ENCODE results near the gene PPP1R14C.

The PPP1R14C gene

DNA sequence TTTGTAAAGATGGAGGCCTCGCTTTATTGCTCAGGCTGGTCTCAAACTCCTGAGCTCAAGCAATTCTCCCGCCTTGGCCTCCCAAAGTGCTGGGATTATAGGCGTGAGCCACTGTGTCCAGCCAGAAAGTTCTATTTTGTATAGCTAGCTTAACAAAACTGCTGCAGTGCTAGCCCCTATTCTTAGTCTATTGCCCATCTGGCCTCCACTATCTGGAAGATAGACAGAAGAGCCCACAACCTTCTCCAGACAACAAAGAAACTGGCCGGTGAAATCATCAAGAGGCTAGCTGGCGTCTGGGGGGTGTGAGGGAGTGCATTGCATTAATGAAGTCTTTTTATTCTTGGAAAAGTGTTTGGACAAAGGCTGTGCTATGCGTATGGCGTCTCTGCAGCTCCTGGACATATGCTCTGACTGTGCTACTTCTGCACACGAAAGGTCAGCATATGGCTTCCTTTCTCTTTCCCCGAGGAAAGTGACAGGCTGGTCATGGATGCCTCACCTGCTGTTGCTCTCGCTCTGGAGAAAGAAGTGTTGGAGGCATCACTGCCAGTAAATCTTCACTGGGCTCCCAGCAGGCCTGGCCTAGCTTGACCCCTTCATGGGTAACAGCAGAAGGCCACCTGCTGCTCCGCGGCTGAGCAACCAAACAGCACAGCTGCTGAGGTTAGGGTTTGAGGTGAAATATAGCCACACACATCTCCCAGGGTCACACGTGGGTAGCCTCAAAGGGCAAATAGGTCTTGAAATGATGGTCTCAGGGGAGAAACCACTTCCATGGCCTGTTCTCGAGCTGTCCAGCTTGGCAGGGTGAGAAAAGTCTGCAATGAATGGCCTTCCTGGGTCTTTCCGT is 130.8 kb downstream of the PPP1R14C start:
- TF ChIP-seq TCF12 (IDR thresholded peaks at IDR 0.05; ENCODE audit: low read depth) (no peak), CEBPB (IDR thresholded peaks at IDR 0.05) (no peak), EGR1 (IDR thresholded peaks at IDR 0.05) (no peak), RAD21 (IDR thresholded peaks at IDR 0.05; ENCODE audit: low read depth) (no peak), EP300 (IDR thresholded peaks at IDR 0.05; ENCODE audit: borderline replicate concordance) (no peak), YY1 (IDR thresholded peaks at IDR 0.05; ENCODE audit: low read depth) (no peak), ZBTB7A (IDR thresholded peaks at IDR 0.05; ENCODE audit: low read depth) (no peak), NFIC (IDR thresholded peaks at IDR 0.05) (no peak), TEAD4 (IDR thresholded peaks at IDR 0.05) (no peak), TAF1 (IDR thresholded peaks at IDR 0.05; ENCODE audit: low read depth) (no peak), CREB1 (IDR thresholded peaks at IDR 0.05; ENCODE audit: low read depth) (no peak), FOXM1 (IDR thresholded peaks at IDR 0.05; ENCODE audit: borderline replicate concordance, low read depth) (no peak)
- TF ChIP-seq, protein P1, sequence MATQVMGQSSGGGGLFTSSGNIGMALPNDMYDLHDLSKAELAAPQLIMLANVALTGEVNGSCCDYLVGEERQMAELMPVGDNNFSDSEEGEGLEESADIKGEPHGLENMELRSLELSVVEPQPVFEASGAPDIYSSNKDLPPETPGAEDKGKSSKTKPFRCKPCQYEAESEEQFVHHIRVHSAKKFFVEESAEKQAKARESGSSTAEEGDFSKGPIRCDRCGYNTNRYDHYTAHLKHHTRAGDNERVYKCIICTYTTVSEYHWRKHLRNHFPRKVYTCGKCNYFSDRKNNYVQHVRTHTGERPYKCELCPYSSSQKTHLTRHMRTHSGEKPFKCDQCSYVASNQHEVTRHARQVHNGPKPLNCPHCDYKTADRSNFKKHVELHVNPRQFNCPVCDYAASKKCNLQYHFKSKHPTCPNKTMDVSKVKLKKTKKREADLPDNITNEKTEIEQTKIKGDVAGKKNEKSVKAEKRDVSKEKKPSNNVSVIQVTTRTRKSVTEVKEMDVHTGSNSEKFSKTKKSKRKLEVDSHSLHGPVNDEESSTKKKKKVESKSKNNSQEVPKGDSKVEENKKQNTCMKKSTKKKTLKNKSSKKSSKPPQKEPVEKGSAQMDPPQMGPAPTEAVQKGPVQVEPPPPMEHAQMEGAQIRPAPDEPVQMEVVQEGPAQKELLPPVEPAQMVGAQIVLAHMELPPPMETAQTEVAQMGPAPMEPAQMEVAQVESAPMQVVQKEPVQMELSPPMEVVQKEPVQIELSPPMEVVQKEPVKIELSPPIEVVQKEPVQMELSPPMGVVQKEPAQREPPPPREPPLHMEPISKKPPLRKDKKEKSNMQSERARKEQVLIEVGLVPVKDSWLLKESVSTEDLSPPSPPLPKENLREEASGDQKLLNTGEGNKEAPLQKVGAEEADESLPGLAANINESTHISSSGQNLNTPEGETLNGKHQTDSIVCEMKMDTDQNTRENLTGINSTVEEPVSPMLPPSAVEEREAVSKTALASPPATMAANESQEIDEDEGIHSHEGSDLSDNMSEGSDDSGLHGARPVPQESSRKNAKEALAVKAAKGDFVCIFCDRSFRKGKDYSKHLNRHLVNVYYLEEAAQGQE (IDR thresholded peaks at IDR 0.05; ENCODE audit: low read depth), result no peak
- TF ChIP-seq, protein P2, sequence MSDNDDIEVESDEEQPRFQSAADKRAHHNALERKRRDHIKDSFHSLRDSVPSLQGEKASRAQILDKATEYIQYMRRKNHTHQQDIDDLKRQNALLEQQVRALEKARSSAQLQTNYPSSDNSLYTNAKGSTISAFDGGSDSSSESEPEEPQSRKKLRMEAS (IDR thresholded peaks at IDR 0.05), result no peak
- TF ChIP-seq, protein P3, sequence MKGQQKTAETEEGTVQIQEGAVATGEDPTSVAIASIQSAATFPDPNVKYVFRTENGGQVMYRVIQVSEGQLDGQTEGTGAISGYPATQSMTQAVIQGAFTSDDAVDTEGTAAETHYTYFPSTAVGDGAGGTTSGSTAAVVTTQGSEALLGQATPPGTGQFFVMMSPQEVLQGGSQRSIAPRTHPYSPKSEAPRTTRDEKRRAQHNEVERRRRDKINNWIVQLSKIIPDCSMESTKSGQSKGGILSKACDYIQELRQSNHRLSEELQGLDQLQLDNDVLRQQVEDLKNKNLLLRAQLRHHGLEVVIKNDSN (IDR thresholded peaks at IDR 0.05), result no peak

- no peak for TF ChIP-seq TEAD4 (IDR thresholded peaks at IDR 0.05)
- TF ChIP-seq NFIC (IDR thresholded peaks at IDR 0.05), result no peak
- TF ChIP-seq TAF1 (IDR thresholded peaks at IDR 0.05; ENCODE audit: low read depth), result no peak
- no peak for TF ChIP-seq EGR1 (IDR thresholded peaks at IDR 0.05)
- TF ChIP-seq, protein P3 (IDR thresholded peaks at IDR 0.05), result no peak
- TF ChIP-seq FOXM1 (IDR thresholded peaks at IDR 0.05; ENCODE audit: borderline replicate concordance, low read depth), result no peak
- TF ChIP-seq, protein P1 (IDR thresholded peaks at IDR 0.05; ENCODE audit: low read depth), result no peak
- TF ChIP-seq CEBPB (IDR thresholded peaks at IDR 0.05), result no peak
- TF ChIP-seq YY1 (IDR thresholded peaks at IDR 0.05; ENCODE audit: low read depth), result no peak
- TF ChIP-seq, protein P2 (IDR thresholded peaks at IDR 0.05), result no peak
- TF ChIP-seq CREB1 (IDR thresholded peaks at IDR 0.05; ENCODE audit: low read depth), result no peak
- TF ChIP-seq RAD21 (IDR thresholded peaks at IDR 0.05; ENCODE audit: low read depth), result no peak
- TF ChIP-seq ZBTB7A (IDR thresholded peaks at IDR 0.05; ENCODE audit: low read depth), result no peak
- TF ChIP-seq TCF12 (IDR thresholded peaks at IDR 0.05; ENCODE audit: low read depth), result no peak
- no peak for TF ChIP-seq EP300 (IDR thresholded peaks at IDR 0.05; ENCODE audit: borderline replicate concordance)
Observed at GRCh38 chr6:150275489-150275888, 132.6 kb downstream of the PPP1R14C start.

DNA sequence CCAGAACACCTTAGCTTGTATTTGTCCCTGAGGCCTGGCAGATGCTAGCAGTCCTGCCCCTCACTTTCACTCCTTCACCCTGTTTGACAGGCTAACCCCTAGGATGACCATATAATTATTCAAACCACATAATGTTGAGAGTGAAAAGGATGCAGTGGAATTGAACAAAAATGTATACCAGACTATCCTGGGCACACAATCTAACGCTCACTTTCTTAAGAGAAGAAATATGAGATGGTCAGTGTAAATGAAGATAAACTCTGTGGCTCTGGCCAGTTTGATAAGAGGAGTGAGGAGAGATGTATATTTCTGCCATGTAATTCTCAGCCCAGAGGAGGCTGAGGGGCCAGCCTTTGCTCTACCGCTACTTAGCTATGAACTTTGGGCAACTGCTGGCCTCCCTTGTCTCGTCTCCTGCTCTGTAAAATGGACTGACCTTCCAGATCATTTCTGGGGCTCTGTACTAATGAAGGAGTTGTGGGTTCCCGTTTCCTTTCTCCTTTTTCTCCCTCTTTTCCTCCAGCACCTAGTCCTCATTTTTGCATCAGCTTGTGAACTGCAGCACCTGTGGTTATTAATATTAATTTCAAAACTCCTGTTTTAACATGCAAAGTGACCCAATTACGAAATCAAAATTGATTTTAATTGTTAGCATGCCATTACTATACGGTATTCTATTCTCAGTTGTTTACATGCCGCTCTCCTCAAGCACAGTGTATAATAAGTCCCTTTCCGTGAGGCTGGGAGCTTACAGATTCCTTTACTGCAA is 133.5 kb downstream of the PPP1R14C start:
- TF ChIP-seq EP300 (IDR thresholded peaks at IDR 0.05; ENCODE audit: borderline replicate concordance) (no peak), TCF12 (IDR thresholded peaks at IDR 0.05; ENCODE audit: low read depth) (no peak), TAF1 (IDR thresholded peaks at IDR 0.05; ENCODE audit: low read depth) (no peak)

- TF ChIP-seq TCF12 (IDR thresholded peaks at IDR 0.05; ENCODE audit: low read depth), result no peak
- no peak for TF ChIP-seq ZBTB7A (IDR thresholded peaks at IDR 0.05; ENCODE audit: low read depth)
- no peak for TF ChIP-seq TAF1 (IDR thresholded peaks at IDR 0.05; ENCODE audit: low read depth)
- TF ChIP-seq, protein P1 (IDR thresholded peaks at IDR 0.05; ENCODE audit: low read depth), result no peak
Observed at GRCh38 chr6:150276937-150277742, 134.3 kb downstream of the PPP1R14C start.

Data from Ishikawa (cell line).